KMS-11 (cell line): ENCODE data around the gene GAN.
"Not testable (repeated sequence)": the region's sequence is repeated elsewhere in the genome, so short reads cannot be mapped to it uniquely, and the experiment has no call there.

Source experiments
- H2AFZ ChIP-seq: fragments of 200-600 bp; sonication (generic); 2 replicates; pipeline ENCODE4 v1.6.1; 2016; ENCODE audit warnings: antibody characterized with exemption, mixed run types, low read depth
- H3K27ac ChIP-seq: fragments of 200-600 bp; sonication (generic); 2 replicates; pipeline ENCODE4 v1.6.1; 2016; ENCODE audit warnings: mild to moderate bottlenecking, mixed run types
- H3K27me3 ChIP-seq: fragments of 200-600 bp; sonication (generic); 2 replicates; pipeline ENCODE4 v1.6.1; 2017; ENCODE audit warnings: mild to moderate bottlenecking, low read depth, mixed run types, moderate library complexity; ENCODE audit not compliant: insufficient read depth
- H3K36me3 ChIP-seq: fragments of 200-600 bp; sonication (generic); 2 replicates; pipeline ENCODE4 v1.6.1; 2017; ENCODE audit warnings: mild to moderate bottlenecking, mixed run types; ENCODE audit not compliant: insufficient read depth
- H3K4me1 ChIP-seq: fragments of 200-600 bp; sonication (generic); 2 replicates; pipeline ENCODE4 v1.6.1; 2016; ENCODE audit warnings: mild to moderate bottlenecking, low read depth, mixed run types; ENCODE audit not compliant: poor library complexity, severe bottlenecking
- H3K4me2 ChIP-seq: fragments of 200-600 bp; sonication (generic); 2 replicates; pipeline ENCODE4 v1.7.0; 2016; ENCODE audit warnings: mild to moderate bottlenecking, mixed run types
- H3K4me3 ChIP-seq: fragments of 200-600 bp; sonication (generic); IDR thresholded peaks from 2 replicates; pipeline ENCODE4 v1.6.1; 2017; ENCODE audit warnings: low read depth, low read length, mixed read lengths; ENCODE audit not compliant: insufficient read depth
- H3K79me2 ChIP-seq: fragments of 200-600 bp; sonication (generic); 2 replicates; pipeline ENCODE4 v1.6.1; 2016; ENCODE audit warnings: low read depth, mixed run types; ENCODE audit not compliant: insufficient read depth
- H3K9ac ChIP-seq: fragments of 200-600 bp; sonication (generic); 2 replicates; pipeline ENCODE4 v1.6.1; 2016; ENCODE audit warnings: mild to moderate bottlenecking, mixed run types
- H4K20me1 ChIP-seq: fragments of 200-600 bp; sonication (generic); 2 replicates; pipeline ENCODE4 v1.6.1; 2016; ENCODE audit warnings: mild to moderate bottlenecking, mixed run types; ENCODE audit not compliant: insufficient read depth
- CTCF ChIP-seq: fragments of 200-600 bp; sonication (generic); conservative IDR thresholded peaks from 2 replicates; pipeline ENCODE4 v1.6.1; 2017; ENCODE audit warnings: low read depth, mild to moderate bottlenecking, antibody characterized with exemption, low read length, moderate library complexity, mixed read lengths

Gene GAN

GRCh38 chr16:81401035-81401950 lies 86.5 kb downstream of the GAN start:
- no peak overlapping the region for H3K4me2 ChIP-seq
- no peak overlapping the region for H3K4me3 ChIP-seq

GRCh38 chr16:81403208-81403600 lies 88.4 kb downstream of the GAN start:
- H3K27me3 ChIP-seq: no peaks in the 10 kb centered on the region
- H3K9ac ChIP-seq: peak overlapping the region; percentile 20; the same call in 1 of the 2 replicates
- H3K36me3 ChIP-seq: no peaks in the 10 kb centered on the region
- peak overlapping the region; percentile 97; the same call in 1 of the 2 replicates for H2AFZ ChIP-seq
- peaks cover 30% of the 10 kb centered on the region for H3K4me1 ChIP-seq
- no peak overlapping the region for H3K27ac ChIP-seq
- H3K79me2 ChIP-seq: no peaks in the 10 kb centered on the region
- H3K4me2 ChIP-seq: peak overlapping the region; percentile 96; the same call in 1 of the 2 replicates
- H4K20me1 ChIP-seq: no peaks in the 10 kb centered on the region
- H3K4me3 ChIP-seq: no peak overlapping the region
- no peak for TF ChIP-seq CTCF

More at GRCh38 chr16:81401035-81401950, 86.5 kb downstream of the GAN start:
- H3K79me2 ChIP-seq: no peaks in the 10 kb centered on the region
- no peaks in the 10 kb centered on the region for H4K20me1 ChIP-seq
- H3K9ac ChIP-seq: no peak overlapping the region
- H3K36me3 ChIP-seq: no peaks in the 10 kb centered on the region
- no peak for TF ChIP-seq CTCF
- no peak overlapping the region for H2AFZ ChIP-seq
- peaks cover 14% of the 10 kb centered on the region for H3K4me1 ChIP-seq
- no peak overlapping the region for H3K27ac ChIP-seq
- H3K27me3 ChIP-seq: no peaks in the 10 kb centered on the region

GRCh38 chr16:81403601-81404391 lies 89.0 kb downstream of the GAN start:
- no peaks in the 10 kb centered on the region for H4K20me1 ChIP-seq

GRCh38 chr16:81405002-81405401 lies 90.2 kb downstream of the GAN start:
- H3K36me3 ChIP-seq, H3K27ac ChIP-seq, H4K20me1 ChIP-seq, H3K9ac ChIP-seq, H2AFZ ChIP-seq, H3K79me2 ChIP-seq, H3K27me3 ChIP-seq, H3K4me3 ChIP-seq, H3K4me2 ChIP-seq: not testable (repeated sequence)
- peaks cover 34% of the 10 kb centered on the region for H3K4me1 ChIP-seq

More at GRCh38 chr16:81403601-81404391, 89.0 kb downstream of the GAN start:
- Histone ChIP-seq H2AFZ (peak overlapping the region; percentile 97), H3K27ac (no peak overlapping the region), H3K4me3 (no peak overlapping the region), H3K4me1 (peaks cover 30% of the 10 kb centered on the region), H3K9ac (peak overlapping the region; percentile 20; the same call in 1 of the 2 replicates), H3K36me3 (no peaks in the 10 kb centered on the region), H3K79me2 (no peaks in the 10 kb centered on the region), H3K4me2 (peak overlapping the region; percentile 96), H3K27me3 (no peaks in the 10 kb centered on the region)
- peak; percentile 90 for TF ChIP-seq CTCF
